ENCODE results near the gene CIPC.

DNA sequence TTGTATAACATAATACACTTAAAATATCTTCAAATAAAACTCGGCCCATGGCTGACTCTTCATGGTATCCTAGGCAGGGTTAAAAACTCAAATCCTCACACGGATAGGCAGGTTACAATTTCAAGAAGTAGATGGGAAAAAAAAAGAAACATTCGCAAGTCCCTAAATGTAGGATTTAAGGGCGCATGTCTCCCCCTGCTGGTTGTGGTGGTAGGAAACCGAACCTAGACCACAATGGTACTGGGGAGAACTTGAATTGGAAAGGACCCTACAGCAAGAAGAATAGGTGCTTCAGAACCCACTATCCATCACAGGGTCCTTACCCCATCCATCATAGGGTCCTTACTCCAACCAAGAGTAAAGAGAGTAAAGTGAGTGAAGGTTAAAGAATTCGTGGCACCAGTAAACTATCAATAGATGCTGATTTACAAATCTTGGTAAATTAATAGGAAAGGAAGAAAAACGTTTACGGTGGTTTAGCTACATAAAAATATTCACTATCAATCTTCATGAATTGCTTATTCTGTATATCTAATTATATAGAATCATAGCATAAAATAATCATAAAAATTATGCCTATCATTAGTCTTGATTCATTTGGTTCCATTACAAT is 3.3 kb upstream of the CIPC start:
- no peak for TF ChIP-seq POLR2A (IDR thresholded peaks at IDR 0.05; ENCODE audit: low read depth)
- TF ChIP-seq, protein P1, sequence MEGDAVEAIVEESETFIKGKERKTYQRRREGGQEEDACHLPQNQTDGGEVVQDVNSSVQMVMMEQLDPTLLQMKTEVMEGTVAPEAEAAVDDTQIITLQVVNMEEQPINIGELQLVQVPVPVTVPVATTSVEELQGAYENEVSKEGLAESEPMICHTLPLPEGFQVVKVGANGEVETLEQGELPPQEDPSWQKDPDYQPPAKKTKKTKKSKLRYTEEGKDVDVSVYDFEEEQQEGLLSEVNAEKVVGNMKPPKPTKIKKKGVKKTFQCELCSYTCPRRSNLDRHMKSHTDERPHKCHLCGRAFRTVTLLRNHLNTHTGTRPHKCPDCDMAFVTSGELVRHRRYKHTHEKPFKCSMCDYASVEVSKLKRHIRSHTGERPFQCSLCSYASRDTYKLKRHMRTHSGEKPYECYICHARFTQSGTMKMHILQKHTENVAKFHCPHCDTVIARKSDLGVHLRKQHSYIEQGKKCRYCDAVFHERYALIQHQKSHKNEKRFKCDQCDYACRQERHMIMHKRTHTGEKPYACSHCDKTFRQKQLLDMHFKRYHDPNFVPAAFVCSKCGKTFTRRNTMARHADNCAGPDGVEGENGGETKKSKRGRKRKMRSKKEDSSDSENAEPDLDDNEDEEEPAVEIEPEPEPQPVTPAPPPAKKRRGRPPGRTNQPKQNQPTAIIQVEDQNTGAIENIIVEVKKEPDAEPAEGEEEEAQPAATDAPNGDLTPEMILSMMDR (IDR thresholded peaks at IDR 0.05): peak; percentile 68 to 79 (median 79)

Measured in esophagus muscularis mucosa (tissue), 3 donors.